ENCODE data around the gene ITGA11. TPM values are rescaled to one million over a fixed set of nuclear protein-coding genes. Genes with fewer than 3 reads are reported as not detected.
A peak's percentile ranks its signal among the peaks of the same experiment; 100 is the strongest.

Gene ITGA11
- total RNA-seq, 1 experiment from 2014 or later = not detected

DNA sequence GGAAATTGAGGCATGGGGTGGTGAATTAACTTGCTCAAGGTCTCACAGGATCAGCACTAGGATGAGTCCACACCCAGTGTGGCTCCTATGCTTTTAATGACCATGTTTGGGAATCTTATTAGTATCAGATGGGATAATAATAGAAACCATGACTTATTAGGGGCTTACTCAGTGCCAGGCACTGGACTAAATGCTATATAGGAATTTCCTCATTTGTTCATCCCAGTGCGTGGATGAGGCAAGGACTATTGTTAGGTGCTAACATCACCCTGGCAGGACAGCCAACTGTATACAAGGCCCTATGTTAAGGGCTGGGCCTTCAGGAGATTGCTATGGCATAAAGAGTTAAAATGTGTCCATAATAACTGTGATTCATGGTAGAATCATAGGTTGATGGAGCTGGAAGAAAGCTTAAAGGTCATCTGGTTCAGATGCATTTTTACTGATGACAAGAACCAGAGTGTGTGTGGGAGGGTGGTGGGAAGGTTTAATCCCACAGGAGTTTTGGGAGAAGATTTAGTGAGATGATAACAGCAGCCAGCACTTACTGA lies 159.2 kb downstream of the ITGA11 start:
- DNase-seq (ENCODE audit: low spot score) = no peak

DNA sequence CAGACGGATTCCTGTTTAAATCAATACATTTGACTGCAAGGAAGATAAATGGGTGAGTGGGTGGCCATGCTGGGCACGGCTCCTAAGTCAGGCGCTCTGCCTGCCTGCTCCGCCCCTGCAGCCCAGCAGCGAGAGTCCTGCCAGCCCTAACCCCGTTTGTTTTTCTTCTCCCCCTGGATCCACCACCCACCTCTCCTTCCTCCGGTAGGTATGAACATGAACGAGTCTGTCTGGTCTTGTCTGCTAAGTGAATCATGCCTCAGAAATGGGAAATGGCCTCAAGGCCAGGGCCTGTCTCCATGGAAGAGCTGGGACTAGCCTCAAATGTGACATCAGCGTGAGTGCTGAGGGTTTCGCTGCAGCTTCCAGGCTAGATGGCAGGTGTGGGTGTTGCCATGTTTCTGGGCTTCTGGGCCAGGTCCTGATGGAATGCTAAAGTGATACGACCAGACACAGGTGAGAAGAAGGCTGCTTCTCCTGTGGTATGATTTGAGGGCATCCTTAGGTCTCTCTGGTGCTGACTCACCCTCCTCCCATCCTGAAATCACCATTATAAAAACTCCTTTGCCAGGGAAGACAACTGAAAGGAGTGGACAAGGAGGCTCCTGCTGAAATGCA lies 160.0 kb downstream of the ITGA11 start:
- DNase-seq (ENCODE audit: low spot score) = peak; percentile 74

DNA sequence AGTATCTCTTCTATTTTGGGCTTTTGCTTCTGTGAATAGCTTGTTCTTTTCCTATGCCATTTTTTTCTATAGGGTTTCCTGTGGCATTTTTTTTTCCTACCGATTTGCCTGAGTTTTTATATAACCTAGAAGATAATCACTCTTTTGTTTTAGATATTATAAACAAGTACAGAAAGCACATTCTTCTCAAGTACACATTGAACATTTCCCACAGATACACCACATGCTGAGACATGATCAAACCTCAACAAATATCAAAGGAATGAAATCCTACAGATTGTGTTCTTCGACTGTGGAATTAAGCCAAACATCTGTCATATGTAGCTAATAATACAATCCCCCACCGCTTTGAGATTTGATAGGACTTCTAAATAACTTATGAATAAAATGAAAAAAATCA lies 163.6 kb downstream of the ITGA11 start:
- no peak for DNase-seq (ENCODE audit: low spot score)

DNA sequence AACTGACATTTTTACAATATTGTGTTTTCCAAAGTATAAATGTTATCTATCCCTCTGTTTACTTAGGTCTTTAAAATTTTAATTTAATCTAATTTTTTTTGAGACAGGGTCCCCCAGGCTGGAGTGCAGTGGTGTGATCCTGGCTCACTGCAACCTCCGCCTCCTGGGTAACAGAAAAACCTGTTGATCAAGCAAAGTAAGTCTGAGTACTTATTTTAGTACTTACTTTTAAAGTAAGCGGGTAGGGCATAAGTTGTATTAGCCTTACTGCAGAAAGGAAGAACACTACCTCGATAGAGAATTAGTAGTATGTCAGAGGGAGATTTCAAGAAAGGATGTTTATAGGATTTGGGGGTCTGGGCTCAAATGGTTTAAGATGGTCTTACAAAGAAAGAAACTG lies 166.3 kb downstream of the ITGA11 start:
- no peak for DNase-seq (ENCODE audit: low spot score)

DNA sequence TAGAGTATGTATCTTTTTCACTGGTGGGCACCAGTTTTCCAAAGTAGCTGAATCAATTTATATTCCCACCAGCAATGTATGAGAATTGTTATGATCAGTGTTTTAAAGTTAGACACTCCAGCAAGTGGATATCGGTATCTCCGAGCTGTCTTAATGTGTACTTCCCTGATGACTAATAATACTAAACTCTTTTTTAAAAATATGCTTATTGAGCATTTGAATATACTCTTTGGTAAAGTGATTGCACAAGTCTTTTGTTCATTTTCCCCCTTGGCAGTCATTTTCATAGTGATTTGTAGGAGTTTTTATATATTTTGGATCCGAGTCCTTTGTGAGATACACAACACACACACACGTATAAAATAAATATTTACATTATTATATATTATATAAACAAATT lies 166.9 kb downstream of the ITGA11 start:
- no peak for DNase-seq (ENCODE audit: low spot score)

DNA sequence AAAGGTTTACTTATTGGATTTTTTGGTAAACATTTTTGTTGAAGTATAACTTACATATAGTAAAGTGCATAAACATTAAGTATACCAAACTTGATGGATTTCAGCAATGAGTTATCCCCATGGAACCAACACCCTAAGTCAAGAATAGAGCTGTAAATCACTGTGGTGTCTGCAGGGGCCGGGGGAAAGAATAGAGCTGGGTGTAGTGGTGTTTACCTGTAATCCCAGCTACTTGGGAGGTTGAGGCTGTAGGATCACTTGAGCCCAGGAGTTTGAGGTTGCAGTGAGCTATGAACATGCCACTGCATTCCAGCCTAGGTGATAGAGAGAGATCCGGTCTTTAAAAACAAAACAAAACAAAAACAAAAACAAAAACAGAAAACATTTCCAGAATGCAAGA lies 167.7 kb downstream of the ITGA11 start:
- DNase-seq (ENCODE audit: low spot score) = no peak

DNA sequence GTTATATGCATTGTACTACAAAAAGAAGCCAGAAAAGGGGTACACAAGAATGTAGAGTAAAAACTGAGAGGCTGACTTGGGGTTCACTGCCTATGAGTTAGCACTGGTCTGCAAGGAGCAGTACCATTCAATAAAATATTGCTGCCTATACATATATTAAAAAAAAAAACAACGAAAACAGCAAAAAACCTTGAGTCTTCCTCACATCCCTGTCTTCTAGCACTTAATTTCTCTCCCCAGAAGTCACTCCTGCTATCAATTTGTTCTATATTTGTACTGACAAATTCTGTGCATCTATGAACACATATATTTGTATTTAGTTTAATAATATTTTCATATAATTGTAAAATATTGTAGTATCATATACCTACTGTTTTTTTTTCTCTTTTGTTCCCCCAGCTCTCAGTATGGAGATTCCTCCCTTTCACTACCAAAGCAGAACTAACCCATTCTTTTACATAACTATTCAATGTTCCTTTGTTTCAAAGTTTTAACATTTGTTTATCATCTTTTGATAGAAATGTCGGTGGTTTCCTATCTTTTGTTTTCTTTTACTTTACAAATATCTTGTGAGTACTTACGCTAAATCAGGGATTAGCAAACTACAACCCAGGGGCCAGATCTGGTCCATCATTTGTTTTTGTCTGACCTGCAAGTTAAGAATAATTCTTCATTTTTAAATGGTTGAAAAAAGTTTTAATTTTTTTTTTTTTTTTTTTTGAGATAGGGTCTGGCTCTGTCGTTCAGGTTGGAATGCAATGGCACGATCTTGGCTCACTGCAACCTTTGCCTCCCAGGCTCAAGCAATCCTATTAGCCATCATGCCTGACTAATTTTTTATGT lies 169.2 kb downstream of the ITGA11 start:
- DNase-seq (ENCODE audit: low spot score) = no peak

DNA sequence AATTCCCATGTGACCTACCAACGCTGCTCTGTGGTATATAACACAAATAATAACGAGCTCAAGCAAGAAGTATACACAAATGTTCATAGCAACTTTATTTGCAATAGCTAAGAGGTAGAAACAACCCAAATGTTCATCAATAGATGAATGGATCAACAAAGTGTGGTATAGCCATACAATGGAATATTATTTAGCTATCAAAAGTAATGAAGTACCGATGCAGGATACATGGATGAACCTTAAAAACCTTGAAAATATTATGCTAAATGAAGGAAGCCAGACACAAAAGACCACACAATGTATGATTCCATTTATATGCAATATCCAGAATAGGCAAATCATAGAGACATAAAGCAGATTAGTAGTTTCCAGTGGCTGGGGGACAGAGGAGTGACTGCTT lies 170.0 kb downstream of the ITGA11 start:
- no peak for DNase-seq (ENCODE audit: low spot score)

DNA sequence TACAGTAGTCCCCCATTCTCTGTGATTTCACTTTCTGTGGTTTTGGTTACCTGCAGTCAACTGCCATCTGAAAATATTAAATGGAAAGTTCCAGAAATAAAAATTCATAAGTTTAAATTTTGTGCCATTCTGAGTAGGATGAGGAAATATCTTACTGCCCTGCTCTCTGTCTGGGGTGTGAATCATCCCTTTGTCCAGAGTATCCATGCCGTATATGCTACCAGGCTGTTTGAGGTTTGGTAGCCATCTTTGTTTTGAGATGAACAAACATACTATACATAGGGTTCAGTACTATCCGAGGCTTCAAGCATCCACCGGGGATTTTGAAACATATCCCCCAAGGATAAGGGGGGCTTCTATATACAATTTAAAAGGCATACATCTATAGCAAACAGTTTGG lies 170.7 kb downstream of the ITGA11 start:
- DNase-seq (ENCODE audit: low spot score) = no peak

DNA sequence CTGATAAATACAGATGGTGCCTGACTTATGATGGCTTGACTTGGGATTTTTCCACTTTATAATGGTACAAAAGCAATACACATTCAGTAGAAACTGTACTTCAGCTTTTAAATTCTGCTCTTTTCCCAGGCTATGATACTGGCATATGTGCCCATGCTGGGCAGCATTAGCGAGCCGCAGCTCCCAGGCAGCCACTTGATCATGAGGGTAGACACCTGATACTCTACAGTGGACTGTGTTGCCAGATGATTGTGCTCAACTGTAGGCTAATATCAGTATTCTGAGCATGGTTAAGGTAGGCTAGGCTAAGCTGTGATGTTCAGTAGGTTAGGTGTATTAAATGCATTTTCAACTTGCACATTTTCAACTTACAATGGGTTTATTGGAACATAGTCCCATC lies 172.1 kb downstream of the ITGA11 start:
- DNase-seq (ENCODE audit: low spot score) = no peak

DNA sequence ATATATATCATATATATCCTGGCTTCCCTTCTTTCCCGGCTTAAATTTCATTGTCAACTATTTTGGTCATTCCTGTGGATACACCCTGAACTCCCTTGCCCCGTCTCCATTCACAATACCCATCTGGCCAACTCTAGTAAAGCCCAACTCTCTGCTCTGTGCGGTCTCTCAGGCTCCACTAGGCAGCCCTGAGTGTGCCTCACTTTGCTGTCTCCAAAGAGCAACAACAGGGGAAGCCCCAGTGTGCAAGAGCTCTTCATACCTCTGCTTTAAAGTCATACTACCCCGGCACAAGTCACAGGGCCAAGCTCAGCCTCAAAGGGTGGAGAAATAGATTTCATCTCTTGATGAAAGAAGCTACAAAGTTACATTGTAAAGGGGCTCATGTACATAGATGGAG lies 173.3 kb downstream of the ITGA11 start:
- DNase-seq (ENCODE audit: low spot score) = no peak

DNA sequence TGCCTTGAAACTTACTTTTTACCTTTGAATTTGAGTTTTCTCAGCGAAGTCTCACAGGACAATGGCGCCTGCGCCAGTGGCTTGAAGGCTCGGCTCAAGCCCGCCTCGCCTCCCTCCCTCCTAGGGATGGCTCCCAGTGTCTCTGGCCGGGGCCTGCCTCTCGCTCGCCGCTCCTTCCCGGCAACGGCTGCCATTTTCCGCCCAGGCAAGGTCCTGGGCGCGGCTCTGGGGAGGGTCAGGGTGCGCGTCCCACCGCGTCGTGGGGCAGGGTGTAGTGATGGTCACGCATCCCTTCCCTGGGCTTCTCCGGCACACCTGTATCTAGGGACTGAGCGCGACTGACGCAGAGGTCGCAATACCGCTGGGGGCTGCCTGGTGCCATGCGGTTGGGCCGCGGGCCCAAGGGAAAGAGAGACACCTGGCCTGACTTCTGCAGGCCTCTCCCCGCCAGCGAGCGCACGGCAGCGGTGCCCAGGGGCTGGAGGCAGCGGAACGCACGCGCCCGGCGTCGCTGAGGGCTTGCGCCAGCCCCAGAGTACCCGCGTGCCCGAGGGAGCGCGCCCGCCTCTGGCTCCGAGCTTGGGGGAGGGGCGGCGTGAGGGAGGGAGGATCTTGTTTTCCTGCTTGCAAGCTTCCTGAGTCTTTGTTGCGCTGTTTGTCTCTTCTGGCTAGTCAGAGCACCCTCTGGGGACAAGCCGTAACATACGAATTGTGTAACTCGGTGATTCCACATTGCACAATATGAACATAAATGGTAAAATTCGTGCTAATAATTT lies 175.1 kb downstream of the ITGA11 start:
- DNase-seq (ENCODE audit: low spot score) = peak; percentile 90

DNA sequence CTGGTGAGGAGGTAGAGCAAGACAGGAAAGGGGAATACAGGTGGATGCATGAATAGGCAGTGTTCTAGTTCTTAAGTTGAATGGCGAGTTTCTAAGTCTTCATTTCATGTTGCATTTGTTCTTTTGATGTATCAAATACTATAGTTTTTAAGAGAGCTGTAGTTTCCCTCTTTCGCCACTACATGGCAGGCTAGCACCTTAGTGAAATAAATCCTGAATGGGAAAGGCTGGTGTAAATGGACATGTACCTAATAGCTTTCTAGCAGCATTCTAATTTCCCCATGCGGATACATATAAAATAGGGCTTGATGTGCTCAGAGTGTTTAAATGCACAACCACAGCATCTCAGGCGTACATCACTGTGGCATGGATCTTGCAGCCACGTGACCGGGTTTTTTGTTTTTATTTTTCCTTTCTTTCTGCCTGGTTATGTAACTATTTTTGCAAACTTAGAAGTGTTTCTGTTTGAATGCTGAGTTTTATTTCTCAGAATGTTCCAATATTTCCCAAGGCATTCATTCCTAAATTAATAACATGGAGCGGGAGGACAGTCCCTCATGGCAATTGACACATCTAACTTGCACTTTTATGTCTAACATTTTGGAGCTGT lies 178.9 kb downstream of the ITGA11 start:
- DNase-seq (ENCODE audit: low spot score) = peak; percentile 93

DNA sequence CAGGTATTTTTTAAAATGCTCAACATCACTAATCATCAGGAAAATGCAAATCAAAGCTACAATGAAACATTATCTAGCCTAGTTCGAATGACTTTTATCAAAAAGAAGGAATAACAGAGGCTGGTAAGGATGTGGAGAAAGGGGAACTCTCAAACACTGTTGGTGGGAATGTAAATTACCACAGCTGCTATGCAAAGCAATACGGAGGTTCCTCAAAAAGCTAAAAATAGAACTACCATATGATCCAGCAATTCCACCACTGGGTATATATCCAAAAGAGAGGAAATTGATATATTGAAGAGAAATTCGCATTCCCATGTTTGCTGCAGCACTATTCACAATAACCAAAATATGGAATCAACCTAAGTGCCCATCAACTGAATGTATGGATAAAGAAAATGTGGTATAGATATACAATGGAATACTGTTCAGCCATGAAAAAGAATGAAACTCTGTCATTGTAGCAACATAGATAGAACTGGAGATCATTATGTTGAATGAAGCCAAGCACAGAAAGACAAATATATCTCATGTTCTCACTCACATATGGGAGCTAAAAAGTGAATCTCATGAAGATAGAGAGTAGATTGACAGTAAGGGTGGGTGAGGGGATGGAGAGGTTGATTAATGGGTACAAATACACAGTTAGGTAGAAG lies 182.8 kb downstream of the ITGA11 start:
- DNase-seq (ENCODE audit: low spot score) = no peak

Other genes with a start within 250 kb of the ITGA11 start
- 118 and 129 TPM in 2 replicates for gene CALML4, start 226.8 kb downstream of the ITGA11 start, total RNA-seq (2014; rRNA removed; shearing (Covaris generic))
- 113 and 122 TPM in 2 replicates for gene CLN6, start 202.4 kb downstream of the ITGA11 start, total RNA-seq (2014; rRNA removed; shearing (Covaris generic))
- 22.0 and 23.6 TPM in 2 replicates for gene FEM1B, start 154.4 kb downstream of the ITGA11 start, total RNA-seq (2014; rRNA removed; shearing (Covaris generic))
- not detected in 2 replicates for gene CORO2B, start 146.8 kb upstream of the ITGA11 start, total RNA-seq (2014; rRNA removed; shearing (Covaris generic))

Data from HT-29 (cell line).